ENCODE results near the gene DNAJB13. TPM values are rescaled to one million over a fixed set of nuclear protein-coding genes. Genes with fewer than 3 reads are reported as not detected.

Gene DNAJB13
- total RNA-seq, 1 experiment from 2014 or later = not detected

GRCh38 chr11:73977856-73978519, 27.2 kb downstream of the DNAJB13 start:
- no peaks in the 10 kb centered on the region for H3K27me3 ChIP-seq (ENCODE audit: insufficient read depth, low read length)
- H3K27me3 Mint-ChIP-seq (ENCODE audit: low read depth) = peaks cover 8% of the 10 kb centered on the region

More at GRCh38 chr11:73977856-73978519, 27.2 kb downstream of the DNAJB13 start:
- Histone ChIP-seq H4K5ac (ENCODE audit: insufficient read length, low read depth, low read length) (no peak overlapping the region), H2BK12ac (ENCODE audit: insufficient read length, low read depth, low read length) (no peak overlapping the region), H3K14ac (ENCODE audit: insufficient read depth, low read length) (no peak overlapping the region), H4K91ac (ENCODE audit: insufficient read length, low read depth, low read length) (no peak overlapping the region), H2BK5ac (ENCODE audit: insufficient read length, low read length) (no peak overlapping the region), H2AK5ac (ENCODE audit: insufficient read length, low read length) (no peak overlapping the region), H3K9ac (ENCODE audit: extremely low read depth, insufficient read length, low read length) (no peak overlapping the region), H3K4me1 (ENCODE audit: insufficient read depth, low read length) (no peaks in the 10 kb centered on the region; the same call in 1 of the 2 replicates), H2BK120ac (ENCODE audit: low read depth, low read length, poor library complexity, severe bottlenecking) (no peak overlapping the region), H2BK20ac (ENCODE audit: low read depth, low read length, poor library complexity, severe bottlenecking) (no peak overlapping the region), H3K9me3 (ENCODE audit: control insufficient read depth, low read depth, low read length) (no peaks in the 10 kb centered on the region), H2BK15ac (ENCODE audit: low read depth, low read length) (no peak overlapping the region), H2AFZ (ENCODE audit: low read length) (no peak overlapping the region), H4K20me1 (ENCODE audit: control insufficient read depth, insufficient read depth, insufficient read length) (no peaks in the 10 kb centered on the region), H3K23ac (ENCODE audit: insufficient read length, low read depth, low read length) (no peak overlapping the region), H3K79me1 (ENCODE audit: insufficient read depth, low read depth, low read length, poor library complexity, severe bottlenecking) (no peaks in the 10 kb centered on the region), H3K27ac (ENCODE audit: insufficient read length, low read depth, low read length) (no peak overlapping the region), H3K18ac (ENCODE audit: insufficient read length, low read depth, low read length) (no peak overlapping the region), H3K79me2 (ENCODE audit: insufficient read depth, low read length) (0 out of 2 replicates have a peak, but pooled peaks cover 2% of the 10 kb centered on the region), H4K8ac (replicated peaks; ENCODE audit: insufficient read length, low read depth, low read length) (no peak overlapping the region), H3K4ac (ENCODE audit: low read depth, low read length) (no peak overlapping the region), H3K56ac (ENCODE audit: insufficient read length, low read depth, low read length) (no peak overlapping the region), H3K4me2 (ENCODE audit: insufficient read depth, insufficient read length, low read length) (no peak overlapping the region), H3K23me2 (ENCODE audit: insufficient read length, low read depth, low read length, poor library complexity, severe bottlenecking) (peaks cover 10% of the 10 kb centered on the region), H3T11ph (ENCODE audit: low read length) (no peak overlapping the region)
- no peak for TF ChIP-seq CTCF (conservative IDR thresholded peaks at IDR 0.05)
- no peak overlapping the region; a peak in 1 of 7 replicates for H3K27ac Mint-ChIP-seq
- no peaks in the 10 kb centered on the region; a peak in 1 of 5 replicates for H3K9me3 Mint-ChIP-seq
- H3K4me1 Mint-ChIP-seq = peaks cover 26 to 37% of the 10 kb centered on the region in 2 experiments
- peaks cover 57 to 78% (median 77%) of the 10 kb centered on the region in 3 experiments; a peak in 6 of 7 replicates for H3K36me3 Mint-ChIP-seq (ENCODE audit: insufficient read depth in 1 of 3, low read depth in 3 of 3)
- no CpG with 5 or more reads among the region's 18 CpGs for WGBS (ENCODE audit: extremely low coverage, insufficient read length, low lambda C conversion rate)
- DNase-seq = no peak
- H3K4me3 Mint-ChIP-seq = no peak overlapping the region

Data from H9 (cell line).